Peyer's patch (tissue), 4 donors: Measurements from ENCODE around the gene TNFRSF1A. TPM values are rescaled to one million over a fixed set of nuclear protein-coding genes. Genes with fewer than 3 reads are reported as not detected.

Source experiments
- DNase-seq, 3 donors: peaks; one replicate each; pipeline ENCODE4 v3.0.0-alpha.2; 2017 to 2019
- H3K27ac ChIP-seq, 4 donors: fragments of 200-600 bp; sonication (generic); one replicate each; pipeline ENCODE4 v1.5.1; 2016 to 2019
- H3K27me3 ChIP-seq, 2 donors: fragments of 200-600 bp; sonication (generic); one replicate each; pipeline ENCODE4 v1.5.1; 2019
- H3K36me3 ChIP-seq, 3 donors: fragments of 200-600 bp; sonication (generic); one replicate each; pipeline ENCODE4 v1.5.1; 2016 to 2019
- H3K4me1 ChIP-seq, 4 donors: fragments of 200-600 bp; sonication (generic); one replicate each; pipeline ENCODE4 v1.5.1; 2016 to 2019
- H3K4me3 ChIP-seq, 4 donors: fragments of 200-600 bp; sonication (generic); 1 replicate in 3 of 4; 2 replicates in 1 of 4; pipeline ENCODE4 v1.5.1; 2016 to 2019; ENCODE audit warnings: mild to moderate bottlenecking in 1 of 4
- H3K9me3 ChIP-seq, 4 donors: fragments of 200-600 bp; sonication (generic); one replicate each; pipeline ENCODE4 v1.5.1; 2016 to 2019; ENCODE audit warnings: mild to moderate bottlenecking in 1 of 4
- CTCF ChIP-seq, 6 experiments: fragments of 450-650 bp in 4 of 6; fragments of 200-600 bp in 2 of 6; sonication (generic) in 1 of 6; IDR thresholded peaks; one replicate each; pipeline ENCODE4 v1.5.1; 2017 to 2019; ENCODE audit warnings: antibody characterized with exemption in 6 of 6, mild to moderate bottlenecking in 3 of 6, moderate library complexity in 1 of 6
- POLR2A ChIP-seq, 2 donors: fragments of 450-650 bp; IDR thresholded peaks; one replicate each; pipeline ENCODE4 v1.5.1; 2017; ENCODE audit warnings: antibody characterized with exemption in 2 of 2, mild to moderate bottlenecking in 2 of 2, moderate library complexity in 2 of 2
- total RNA-seq, 4 donors: library from RNA; depleted of rRNA; stranded (reverse); fragments of >200 nt; gene quantifications; one replicate each; pipeline ENCODE4 v1.1.0, GENCODE V29; 2016

The TNFRSF1A gene
- total RNA-seq, 4 donors from 2014 or later = 90.8 to 547 (median 393) TPM

- TF ChIP-seq POLR2A (IDR thresholded peaks at IDR 0.05) (no peak), CTCF (IDR thresholded peaks at IDR 0.05) (no peak)
- no peaks in the 10 kb centered on the region for H3K9me3 ChIP-seq
- no peak overlapping the region for H3K4me3 ChIP-seq
- DNase-seq = no peak
- H3K27ac ChIP-seq = no peak overlapping the region
- peaks cover under 1 to 24% (median 6%) of the 10 kb centered on the region in 4 donors for H3K4me1 ChIP-seq
- peaks cover 0 to 70% (median 0%) of the 10 kb centered on the region in 3 donors for H3K36me3 ChIP-seq
- H3K27me3 ChIP-seq = no peaks in the 10 kb centered on the region
Measured at GRCh38 chr12:6318440-6318879, 23.4 kb downstream of the TNFRSF1A start.

- H3K9me3 ChIP-seq = no peaks in the 10 kb centered on the region
- peaks cover 2 to 24% (median 3%) of the 10 kb centered on the region in 4 donors for H3K4me1 ChIP-seq
- no peak overlapping the region for H3K27ac ChIP-seq
- no peaks in the 10 kb centered on the region for H3K27me3 ChIP-seq
- H3K4me3 ChIP-seq = no peak overlapping the region
- peaks cover 0 to 76% (median 0%) of the 10 kb centered on the region in 3 donors for H3K36me3 ChIP-seq
- DNase-seq = no peak
- TF ChIP-seq CTCF (IDR thresholded peaks at IDR 0.05) (no peak), POLR2A (IDR thresholded peaks at IDR 0.05) (no peak)
Measured at GRCh38 chr12:6317693-6318439, 24.0 kb downstream of the TNFRSF1A start.

- no peak overlapping the region for H3K27ac ChIP-seq
- DNase-seq = no peak
- TF ChIP-seq CTCF (IDR thresholded peaks at IDR 0.05) (no peak), POLR2A (IDR thresholded peaks at IDR 0.05) (no peak)
- H3K4me1 ChIP-seq = peaks cover 0 to 19% (median 2%) of the 10 kb centered on the region in 4 donors
- H3K36me3 ChIP-seq = peaks cover 0 to 76% (median 0%) of the 10 kb centered on the region in 3 donors
- no peaks in the 10 kb centered on the region for H3K9me3 ChIP-seq
- no peaks in the 10 kb centered on the region for H3K27me3 ChIP-seq
- H3K4me3 ChIP-seq = no peak overlapping the region
Measured at GRCh38 chr12:6316921-6317692, 24.8 kb downstream of the TNFRSF1A start.

- Histone ChIP-seq H3K4me1 (peaks cover 0 to 19% (median 2%) of the 10 kb centered on the region in 4 donors), H3K9me3 (no peaks in the 10 kb centered on the region), H3K27me3 (peaks cover 0 to 1% of the 10 kb centered on the region in 2 donors), H3K4me3 (no peak overlapping the region), H3K27ac (no peak overlapping the region), H3K36me3 (peaks cover 0 to 72% (median 0%) of the 10 kb centered on the region in 3 donors)
- peak in 1 of 3 donors; percentile 46 for DNase-seq
- TF ChIP-seq CTCF (IDR thresholded peaks at IDR 0.05) = no peak
- TF ChIP-seq POLR2A (IDR thresholded peaks at IDR 0.05) = no peak
Measured at GRCh38 chr12:6315704-6316597, 25.9 kb downstream of the TNFRSF1A start.

- TF ChIP-seq POLR2A (IDR thresholded peaks at IDR 0.05) = no peak
- TF ChIP-seq CTCF (IDR thresholded peaks at IDR 0.05) = no peak
- H3K27ac ChIP-seq = no peak overlapping the region
- no peak overlapping the region for H3K4me3 ChIP-seq
- H3K27me3 ChIP-seq = peaks cover 0 to 6% of the 10 kb centered on the region in 2 donors
- H3K36me3 ChIP-seq = peaks cover 0 to 68% (median 0%) of the 10 kb centered on the region in 3 donors
- H3K4me1 ChIP-seq = peaks cover 0 to 26% (median 6%) of the 10 kb centered on the region in 4 donors
- H3K9me3 ChIP-seq = no peaks in the 10 kb centered on the region
- DNase-seq = no peak
Measured at GRCh38 chr12:6315184-6315583, 26.7 kb downstream of the TNFRSF1A start.
